GM21390 (cell line): ENCODE results near the gene ZNF571.

Source experiments
- ATAC-seq: cut with Tn5 transposase; IDR thresholded peaks from one replicate; pipeline ENCODE4 v1.9.1; 2021; ENCODE audit not compliant: unreplicated experiment

ZNF571 gene

DNA sequence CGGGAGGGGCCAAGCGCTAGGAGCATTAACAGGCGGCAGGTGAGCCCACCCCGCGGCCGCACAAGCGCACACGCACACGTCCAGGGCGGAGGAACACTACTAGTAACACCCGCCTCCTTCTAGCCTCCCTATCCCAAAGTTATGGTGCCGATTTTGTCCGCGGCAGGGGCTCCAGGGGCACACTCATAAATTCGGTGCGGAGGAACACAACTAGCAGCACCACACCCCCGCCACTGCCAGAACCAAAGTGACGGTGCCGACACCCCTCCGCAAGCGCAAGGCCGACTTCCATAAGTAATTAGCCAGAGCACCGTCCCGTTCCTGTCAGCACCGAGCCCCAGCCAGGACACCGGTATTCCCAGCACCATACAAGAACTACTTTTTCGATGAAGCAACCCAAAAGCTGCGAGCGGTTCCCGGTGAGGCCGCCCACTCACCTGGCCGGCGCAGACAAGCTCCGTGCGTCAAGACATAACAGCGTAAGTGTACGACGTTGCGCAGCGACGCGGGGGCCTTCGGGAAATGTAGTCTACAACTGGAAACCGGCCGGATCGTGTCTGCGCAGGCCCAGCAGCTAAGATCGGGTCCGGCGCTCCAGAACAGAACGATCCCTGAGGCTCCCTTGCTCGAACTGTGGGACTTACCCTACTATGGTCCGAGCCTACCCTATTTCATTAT, at the start of gene ZNF571, which contains the start of gene ZNF540:
ZNF571 (minus strand) TSS at position 489 of the 678 bp plus-strand sequence. CDS start 8,116 bp downstream, outside the sequence.
ZNF540 (plus strand) TSS at position 573 of the 678 bp plus-strand sequence. CDS start 3,572 bp downstream, outside the sequence.
- ATAC-seq, result peak; percentile 98

- ATAC-seq, result no peak
Measured at GRCh38 chr19:37635076-37636056, 40.8 kb upstream of the ZNF571 start.

DNA sequence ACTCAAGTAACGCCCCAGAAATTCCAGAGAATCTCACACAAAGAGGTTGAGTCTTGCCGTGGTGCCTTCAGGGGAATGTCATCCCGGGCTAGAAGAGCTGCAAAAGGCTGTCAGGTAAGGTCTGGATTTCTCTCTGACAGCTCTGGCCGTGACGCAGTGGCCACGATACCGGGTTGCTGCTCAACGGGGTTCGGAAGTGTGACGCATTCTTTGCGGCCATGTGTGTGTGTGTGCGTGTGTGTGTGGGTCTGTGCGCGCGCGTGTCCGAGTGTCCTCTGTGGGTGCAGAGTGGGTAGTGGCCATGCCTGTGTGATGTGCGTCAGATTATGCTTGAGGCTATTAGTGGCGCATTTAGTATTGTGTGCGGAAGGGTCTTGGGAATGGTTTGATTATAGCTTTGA, 390 bp upstream of the ZNF571 start:
- ATAC-seq, result peak; percentile 28

DNA sequence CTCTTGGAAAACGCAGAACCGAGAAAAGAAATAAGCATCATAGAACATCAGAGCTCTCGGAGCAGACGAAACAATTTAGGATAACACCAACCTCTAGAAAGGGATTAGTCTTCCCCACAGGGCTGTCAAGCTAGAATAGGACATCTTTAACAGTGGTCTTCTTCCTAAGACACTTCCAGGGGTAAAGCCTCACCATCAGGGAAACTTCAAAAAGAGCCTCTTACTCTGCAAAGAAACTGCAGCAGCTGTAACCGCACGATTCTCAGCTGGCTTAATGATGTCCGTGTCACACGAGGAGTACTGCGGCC, 642 bp downstream of the ZNF571 start:
- ATAC-seq, result no peak

DNA sequence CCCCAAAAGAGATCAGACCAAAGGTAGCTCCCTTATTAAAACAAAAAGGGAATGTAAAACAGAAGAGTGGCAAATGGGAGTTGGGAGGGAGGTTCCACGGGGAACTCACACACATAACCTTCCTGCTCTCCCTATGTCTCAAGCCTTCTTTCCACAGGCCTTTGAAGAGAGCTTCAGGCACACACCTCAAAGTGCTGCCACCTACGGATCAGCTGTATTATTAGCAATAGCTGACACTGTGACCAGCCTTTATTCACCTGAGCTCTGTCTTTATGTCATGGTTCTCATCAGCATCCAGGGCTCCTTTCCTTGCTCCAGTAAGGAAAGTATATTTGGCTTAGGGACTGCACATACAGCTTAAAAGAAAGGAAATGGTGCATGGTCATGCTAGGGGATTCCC, 11.3 kb downstream of the ZNF571 start:
- no peak for ATAC-seq

- ATAC-seq, result no peak
Measured at GRCh38 chr19:37572203-37572602, 22.4 kb downstream of the ZNF571 start.

DNA sequence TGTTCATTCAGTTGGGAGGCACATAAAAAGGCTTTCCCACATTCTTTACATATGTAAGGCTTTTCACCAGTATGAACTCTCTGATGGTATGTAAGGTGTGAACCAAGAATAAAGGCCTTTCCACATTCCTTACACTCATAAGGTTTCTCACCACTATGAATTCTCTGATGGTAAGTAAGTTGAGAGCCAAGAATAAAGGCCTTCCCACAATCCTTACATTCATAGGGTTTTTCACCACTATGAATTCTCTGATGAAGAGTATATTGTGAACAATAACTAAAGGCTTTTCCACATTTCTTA, 29.3 kb downstream of the ZNF571 start:
- no peak for ATAC-seq

DNA sequence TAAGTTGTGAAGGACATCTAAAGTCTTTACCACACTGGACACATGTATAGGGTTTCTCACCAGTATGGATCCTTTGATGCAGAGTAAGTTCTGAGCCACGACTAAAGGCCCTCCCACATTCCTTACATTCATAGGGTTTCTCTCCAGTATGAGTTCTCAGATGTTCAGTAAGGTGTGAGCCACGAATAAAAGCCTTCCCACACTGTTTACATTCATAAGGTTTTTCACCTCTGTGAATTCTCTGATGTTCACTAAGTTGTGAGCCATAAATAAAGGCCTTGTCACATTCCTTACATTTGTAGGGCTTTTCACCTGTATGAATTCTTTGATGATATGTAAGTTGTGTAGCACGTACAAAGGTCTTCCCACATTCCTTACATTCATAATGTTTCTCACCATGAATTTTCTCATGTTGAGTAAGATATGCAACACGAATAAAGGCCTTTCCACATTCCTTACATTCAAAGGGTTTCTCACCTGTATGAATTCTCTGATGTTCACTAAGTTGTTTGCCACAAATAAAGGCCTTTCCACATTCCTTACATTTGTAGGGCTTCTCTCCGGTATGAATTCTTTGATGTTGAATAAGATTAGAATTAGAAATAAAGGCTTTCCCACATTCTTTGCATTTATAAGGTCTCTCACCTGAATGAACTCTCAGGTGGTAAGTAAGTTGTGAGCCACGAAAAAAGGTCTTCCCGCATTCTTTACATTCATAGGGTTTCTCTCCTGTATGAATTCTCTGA, 29.8 kb downstream of the ZNF571 start:
- ATAC-seq, result no peak

- no peak for ATAC-seq
Measured at GRCh38 chr19:37563518-37563917, 31.1 kb downstream of the ZNF571 start.

DNA sequence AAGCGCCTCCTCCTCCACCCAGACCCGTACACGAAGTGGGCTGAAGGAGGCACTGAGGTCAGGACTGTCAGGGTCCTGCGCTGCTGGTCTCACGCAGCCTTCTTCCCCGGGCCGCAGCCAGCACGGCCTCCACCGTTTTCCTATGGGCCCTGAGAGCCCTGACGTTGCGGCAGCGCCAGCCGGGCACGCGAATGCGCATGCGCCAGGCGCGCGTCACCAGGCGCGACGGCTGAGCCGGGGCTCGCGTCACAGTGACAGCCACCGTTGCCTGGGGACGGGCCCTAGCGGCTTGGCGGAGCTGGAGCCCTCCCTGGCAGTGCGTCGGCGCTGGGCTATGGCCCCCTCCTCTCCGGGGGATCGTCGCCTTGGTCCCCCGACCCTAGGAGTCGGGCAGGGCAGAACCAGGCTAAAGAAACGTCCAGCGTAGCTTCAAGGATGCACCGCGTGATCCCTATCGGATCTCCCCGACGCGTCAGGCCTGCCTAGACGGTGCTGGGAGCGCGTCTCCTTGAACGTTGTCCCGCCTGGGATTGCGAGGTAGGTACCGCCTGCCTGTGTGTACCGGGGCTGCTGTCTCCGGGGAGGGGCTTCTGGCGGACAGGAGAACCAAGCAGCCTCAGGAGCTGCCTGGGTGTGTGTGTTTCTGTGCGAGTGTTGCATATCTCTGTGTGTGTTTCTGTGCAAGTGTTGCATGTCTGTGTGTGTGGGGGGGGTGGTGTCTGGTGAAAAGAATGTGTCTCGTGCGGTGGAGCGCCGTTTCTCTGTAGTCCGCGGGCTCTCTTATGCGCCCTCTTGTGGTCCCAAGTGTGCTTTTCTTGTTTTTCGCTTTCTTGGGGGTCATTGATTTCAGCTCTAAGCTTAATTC, 43.2 kb downstream of the ZNF571 start:
- no peak for ATAC-seq

- ATAC-seq, result no peak
Measured at GRCh38 chr19:37537391-37537947, 57.1 kb downstream of the ZNF571 start.

DNA sequence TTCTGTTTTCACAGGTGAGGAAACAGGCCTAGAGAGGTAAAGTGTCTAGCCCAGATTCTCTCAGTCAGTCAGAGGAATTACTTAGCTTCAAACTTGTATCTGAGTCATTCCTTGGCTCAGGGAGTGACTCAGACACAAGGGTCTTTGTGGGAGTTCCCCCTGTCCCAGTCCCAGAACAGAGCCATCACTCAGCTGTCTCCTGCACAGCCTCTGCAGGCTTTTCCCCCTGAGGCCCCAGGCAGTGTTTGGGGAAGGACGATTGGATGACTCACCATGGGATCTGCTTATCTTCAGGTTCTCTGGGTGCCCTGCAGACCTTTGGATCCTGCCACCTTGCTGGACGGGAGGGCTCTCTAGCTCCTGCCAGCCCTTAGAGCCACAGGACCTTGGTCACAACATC, 74.7 kb downstream of the ZNF571 start:
- no peak for ATAC-seq
